IPS DF 6.9 (cell line): ENCODE measurements around the gene AMFR.
"Not testable (repeated sequence)": the region's sequence is repeated elsewhere in the genome, so short reads cannot be mapped to it uniquely, and the experiment has no call there.

Experiments used
- DNase-seq: peaks from one replicate; pipeline ENCODE4 v3.0.0-alpha.2; 2013; ENCODE audit warnings: low read depth, low spot score
- H3K27ac ChIP-seq: one replicate; pipeline ENCODE4 v1.5.1; 2013; ENCODE audit warnings: low read length, control low read depth
- H3K27me3 ChIP-seq: 2 replicates; pipeline ENCODE4 v1.6.1; 2013; ENCODE audit warnings: mild to moderate bottlenecking, low read length; ENCODE audit not compliant: control insufficient read depth, insufficient read depth
- H3K36me3 ChIP-seq: 2 replicates; pipeline ENCODE4 v1.6.1; 2013; ENCODE audit warnings: low read length; ENCODE audit not compliant: control insufficient read depth, insufficient read depth
- H3K4me1 ChIP-seq: 2 replicates; pipeline ENCODE4 v1.6.1; 2013; ENCODE audit warnings: low read length; ENCODE audit not compliant: control insufficient read depth, insufficient read depth
- H3K4me3 ChIP-seq: 2 replicates; pipeline ENCODE4 v1.5.1; 2013; ENCODE audit warnings: mild to moderate bottlenecking, low read length
- H3K9me3 ChIP-seq: 2 replicates; pipeline ENCODE4 v1.6.1; 2013; ENCODE audit warnings: low read length, inconsistent platforms; ENCODE audit not compliant: control insufficient read depth, insufficient read depth
- WGBS: extraction: QIAGEN DNeasy Blood & Tissue Kit; methylation state at CpG from one replicate; pipeline ENCODE4 v1.1.7; 2013; ENCODE audit warnings: mixed read lengths, missing lambda C conversion rate; ENCODE audit not compliant: insufficient read length, insufficient coverage; 5-methylcytosine and 5-hydroxymethylcytosine counted together

AMFR gene

DNA sequence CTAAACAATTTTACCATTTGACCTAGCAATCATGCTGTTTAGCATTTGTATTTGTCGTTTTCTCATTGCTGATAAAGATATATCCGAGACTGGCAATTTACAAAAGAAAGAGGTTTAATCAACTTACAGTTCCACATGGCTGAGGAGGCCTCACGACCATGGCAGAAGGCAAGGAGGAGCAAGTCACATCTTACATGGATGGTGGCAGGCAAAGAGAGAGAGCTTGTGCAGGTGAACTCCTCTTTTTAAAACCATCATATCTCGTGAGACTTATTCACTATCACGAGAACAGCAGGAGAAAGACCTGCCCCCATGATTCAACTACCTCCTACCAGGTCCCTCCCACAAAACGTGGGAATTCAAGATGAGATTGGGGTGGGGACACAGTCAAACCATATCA is 46.3 kb downstream of the AMFR start:
- H3K4me3 ChIP-seq, DNase-seq, H3K9me3 ChIP-seq, H3K27ac ChIP-seq, H3K36me3 ChIP-seq, H3K27me3 ChIP-seq, H3K4me1 ChIP-seq: not testable (repeated sequence)
- no CpG with 5 or more reads among the region's 6 CpGs for WGBS

DNA sequence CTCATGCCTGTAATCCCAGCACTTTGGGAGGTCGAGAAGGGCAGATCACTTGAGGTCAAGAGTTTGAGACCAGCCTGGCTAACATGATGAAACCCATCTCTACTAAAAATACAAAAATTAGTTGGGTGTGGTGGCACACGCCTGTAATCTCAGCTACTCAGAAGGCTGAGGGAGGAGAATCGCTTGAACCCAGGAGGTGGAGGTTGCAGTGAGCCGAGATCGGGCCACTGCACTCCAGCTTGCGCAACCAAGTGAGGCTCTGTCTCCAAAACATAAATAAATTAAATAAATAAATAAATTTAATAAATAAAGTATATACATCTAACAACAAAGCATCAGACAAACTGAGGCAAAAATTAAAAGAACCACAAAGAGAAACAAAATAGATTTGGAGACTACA is 49.6 kb downstream of the AMFR start:
- H3K4me3 ChIP-seq, H3K27me3 ChIP-seq, H3K36me3 ChIP-seq, DNase-seq, H3K27ac ChIP-seq, H3K9me3 ChIP-seq, H3K4me1 ChIP-seq: not testable (repeated sequence)
- WGBS = no CpG with 5 or more reads among the region's 6 CpGs

DNA sequence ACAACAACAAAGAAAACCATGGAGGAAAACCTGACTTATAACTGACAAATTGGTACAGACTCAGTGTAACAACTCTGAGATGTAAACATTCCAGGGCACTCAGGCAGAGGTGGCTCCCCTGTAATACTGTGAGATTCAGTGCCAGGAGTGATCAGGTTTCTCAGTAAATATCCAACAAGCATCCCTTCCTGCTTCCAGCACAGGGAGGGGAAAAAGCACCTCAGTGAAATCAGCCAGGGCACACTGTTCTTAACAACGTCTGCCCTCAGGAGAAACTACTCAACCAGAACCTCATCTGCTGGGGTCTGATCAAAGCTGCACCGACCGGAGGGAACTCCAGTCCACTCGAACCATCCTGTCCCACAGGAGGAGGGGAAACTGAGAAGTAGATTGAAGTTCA is 52.3 kb downstream of the AMFR start:
- no peaks in the 10 kb centered on the region for H3K27me3 ChIP-seq
- no CpG with 5 or more reads among the region's 4 CpGs for WGBS
- DNase-seq = no peak
- H3K36me3 ChIP-seq = no peaks in the 10 kb centered on the region
- H3K4me3 ChIP-seq = no peak overlapping the region
- H3K9me3 ChIP-seq = no peaks in the 10 kb centered on the region
- H3K27ac ChIP-seq = no peak overlapping the region
- no peaks in the 10 kb centered on the region for H3K4me1 ChIP-seq

DNA sequence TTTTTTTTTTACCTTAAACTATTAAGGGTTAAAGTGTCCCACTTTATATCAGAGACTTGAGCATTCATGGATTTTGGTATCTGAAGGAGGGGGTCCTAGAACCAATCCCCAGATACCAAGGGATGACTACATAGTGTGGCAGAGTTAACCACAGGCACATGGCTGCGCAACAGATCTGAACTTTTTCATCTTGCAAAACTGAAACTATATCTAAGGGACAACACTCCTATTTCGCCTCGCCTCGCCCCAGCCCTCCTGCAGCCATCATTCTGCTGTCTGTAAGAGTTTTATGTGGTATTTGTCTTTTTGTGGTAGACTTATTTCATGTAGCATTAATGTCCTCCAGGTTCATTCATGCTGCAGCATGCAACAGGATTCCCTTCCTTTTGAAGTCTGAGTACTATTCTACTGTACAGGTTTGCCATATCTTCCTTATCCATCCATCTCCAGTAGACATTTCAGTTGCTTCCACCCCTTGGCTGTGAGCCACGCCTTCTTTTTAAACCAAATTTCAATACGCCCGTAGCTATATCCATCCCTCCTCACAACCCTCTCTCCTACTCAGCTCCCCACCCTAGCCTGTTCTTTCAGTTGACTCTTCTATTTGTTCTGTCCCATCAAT is 53.2 kb downstream of the AMFR start:
- WGBS = 100% methylated on average over 2 of the region's 7 CpGs
- Histone ChIP-seq H3K4me1 (no peaks in the 10 kb centered on the region), H3K9me3 (no peaks in the 10 kb centered on the region), H3K27me3 (no peaks in the 10 kb centered on the region), H3K4me3 (no peak overlapping the region), H3K27ac (no peak overlapping the region), H3K36me3 (peaks cover 2% of the 10 kb centered on the region; the same call in 1 of the 2 replicates)
- no peak for DNase-seq

DNA sequence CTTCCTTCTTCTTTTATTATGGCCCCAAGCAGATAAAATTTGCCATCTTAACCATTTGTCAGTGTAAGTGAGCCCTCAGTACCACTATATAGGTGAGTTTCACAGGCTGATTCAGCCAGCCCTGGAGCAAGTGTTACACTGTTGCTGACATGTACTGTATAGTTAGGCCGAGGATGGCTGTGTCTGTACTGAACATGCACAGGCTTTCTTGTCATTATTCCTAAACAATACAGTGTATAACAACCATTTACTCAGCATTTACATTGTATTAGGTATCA is 53.7 kb downstream of the AMFR start:
- H3K9me3 ChIP-seq = no peaks in the 10 kb centered on the region
- peaks cover 4% of the 10 kb centered on the region; the same call in 1 of the 2 replicates for H3K36me3 ChIP-seq
- H3K27ac ChIP-seq = no peak overlapping the region
- H3K4me1 ChIP-seq = no peaks in the 10 kb centered on the region
- no peak for DNase-seq
- no CpG with 5 or more reads among the region's 1 CpG for WGBS
- no peaks in the 10 kb centered on the region for H3K27me3 ChIP-seq
- H3K4me3 ChIP-seq = no peak overlapping the region

DNA sequence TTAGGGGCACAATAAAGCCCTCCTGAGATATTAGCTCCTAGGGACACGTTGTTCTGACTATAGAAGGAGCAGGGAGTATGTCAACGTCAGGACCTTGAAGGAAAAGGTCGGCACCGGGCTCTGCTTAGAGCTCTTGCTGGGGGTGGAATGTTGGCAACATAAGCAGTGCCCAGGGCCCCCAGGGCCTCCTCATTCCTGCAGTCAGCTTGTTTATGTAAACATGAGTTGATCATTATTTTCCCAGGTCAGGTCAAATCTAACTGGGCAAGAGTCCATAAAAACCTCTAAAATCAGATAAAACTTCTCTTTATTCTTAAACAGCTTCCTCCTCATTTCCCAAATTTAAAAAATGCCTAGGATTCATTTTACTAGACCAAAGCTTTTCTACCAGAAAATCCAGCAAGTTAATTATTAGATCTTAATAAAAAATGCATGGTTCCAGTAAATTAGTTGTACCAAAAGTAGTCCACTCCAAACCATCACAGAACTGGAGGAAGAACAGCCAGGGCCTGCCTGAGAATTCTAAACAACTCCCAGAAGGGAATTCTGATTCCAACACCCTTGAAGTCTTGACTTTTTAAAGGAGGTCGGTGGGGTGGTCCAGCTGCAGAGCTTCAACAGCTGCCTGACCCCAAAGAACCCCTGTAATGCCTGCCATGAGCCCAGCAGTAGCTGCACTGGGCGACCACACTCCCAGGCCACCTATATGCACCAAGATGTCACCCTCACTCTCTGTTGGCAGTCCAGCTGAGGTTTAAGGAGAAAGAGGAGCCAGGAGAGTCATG is 54.3 kb downstream of the AMFR start:
- H3K4me1 ChIP-seq = no peaks in the 10 kb centered on the region
- WGBS = no CpG with 5 or more reads among the region's 6 CpGs
- H3K27ac ChIP-seq = no peak overlapping the region
- H3K36me3 ChIP-seq = peaks cover 4% of the 10 kb centered on the region; the same call in 1 of the 2 replicates
- no peak overlapping the region for H3K4me3 ChIP-seq
- H3K27me3 ChIP-seq = no peaks in the 10 kb centered on the region
- H3K9me3 ChIP-seq = no peaks in the 10 kb centered on the region
- DNase-seq = no peak

DNA sequence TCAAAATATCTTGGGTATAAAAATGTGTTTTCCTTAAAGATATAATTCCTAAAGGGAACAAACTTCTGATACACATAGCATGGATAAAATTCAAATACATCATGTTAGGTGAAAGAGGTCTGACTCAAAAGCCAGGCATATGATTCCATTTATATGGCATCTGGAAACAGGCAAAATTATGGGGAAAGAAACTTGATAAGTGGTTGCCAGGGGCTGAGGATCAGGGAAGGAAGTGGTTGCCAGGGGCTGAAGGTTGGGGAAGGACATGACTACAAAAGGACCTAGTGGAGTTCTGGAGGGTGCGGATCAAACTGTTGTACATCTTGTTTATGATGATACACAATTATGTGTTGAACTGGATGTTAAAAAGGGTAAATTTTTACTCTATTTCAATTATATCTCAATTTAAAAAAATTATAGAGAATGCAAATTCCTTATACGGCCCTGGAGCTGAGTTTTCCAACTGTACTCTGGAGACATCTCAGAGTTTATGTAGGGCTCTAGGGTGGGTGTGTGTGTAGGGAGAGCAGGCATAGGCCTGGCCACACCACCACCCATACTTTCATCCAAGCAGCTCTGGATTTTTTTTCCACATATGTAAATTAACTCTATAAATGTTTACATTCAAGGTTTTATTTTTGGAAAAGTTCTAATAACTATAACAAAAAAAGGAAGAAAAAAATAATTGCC is 55.0 kb downstream of the AMFR start:
- Histone ChIP-seq H3K9me3 (no peaks in the 10 kb centered on the region), H3K4me1 (no peaks in the 10 kb centered on the region), H3K27ac (no peak overlapping the region), H3K36me3 (peaks cover 4% of the 10 kb centered on the region; the same call in 1 of the 2 replicates), H3K27me3 (no peaks in the 10 kb centered on the region), H3K4me3 (no peak overlapping the region)
- no CpG with 5 or more reads among the region's 2 CpGs for WGBS
- DNase-seq = no peak

DNA sequence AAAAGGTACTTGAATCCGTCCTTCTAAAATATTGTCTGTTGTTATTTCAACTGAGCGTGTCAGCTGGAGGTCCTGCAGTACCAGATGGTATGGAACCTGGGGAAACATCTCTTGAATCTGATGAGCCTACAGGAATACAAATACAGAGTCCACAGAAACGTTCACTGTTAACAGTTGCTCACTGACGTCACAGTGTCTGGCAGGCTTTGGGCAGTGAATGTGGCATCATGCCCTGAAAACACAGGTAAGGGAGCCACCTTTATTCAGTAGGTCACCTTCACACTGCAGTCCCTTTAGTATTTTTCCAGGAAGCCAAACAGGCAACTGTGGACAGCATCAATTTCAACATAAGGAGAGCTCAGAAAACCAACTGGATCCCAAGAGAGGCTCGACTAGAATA is 56.1 kb downstream of the AMFR start:
- no peaks in the 10 kb centered on the region for H3K27me3 ChIP-seq
- no peak overlapping the region for H3K4me3 ChIP-seq
- WGBS = no CpG with 5 or more reads among the region's 5 CpGs
- DNase-seq = no peak
- no peak overlapping the region for H3K27ac ChIP-seq
- peaks cover 4% of the 10 kb centered on the region; the same call in 1 of the 2 replicates for H3K36me3 ChIP-seq
- H3K9me3 ChIP-seq = no peaks in the 10 kb centered on the region
- H3K4me1 ChIP-seq = no peaks in the 10 kb centered on the region

DNA sequence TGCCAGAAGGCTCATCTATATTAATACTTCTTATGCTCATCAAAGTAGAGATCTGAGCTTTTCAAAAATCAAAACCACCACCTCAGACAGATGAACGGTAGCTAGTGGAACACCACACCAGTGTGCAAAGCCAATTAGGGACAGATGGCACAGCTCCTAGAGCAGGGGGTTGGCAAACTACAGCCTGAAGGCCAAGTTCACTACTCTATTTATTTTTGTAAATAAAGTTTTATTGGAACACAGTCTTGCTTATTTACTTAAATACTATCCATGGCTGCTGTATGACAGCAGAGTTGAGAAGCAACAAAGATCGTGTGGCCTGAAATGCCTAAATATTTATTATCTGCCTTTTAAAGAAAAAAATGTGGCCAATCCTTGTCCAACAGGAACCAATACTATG is 56.8 kb downstream of the AMFR start:
- Histone ChIP-seq H3K9me3 (no peaks in the 10 kb centered on the region), H3K27ac (no peak overlapping the region), H3K4me1 (no peaks in the 10 kb centered on the region), H3K36me3 (peaks cover 4% of the 10 kb centered on the region; the same call in 1 of the 2 replicates), H3K4me3 (no peak overlapping the region), H3K27me3 (no peaks in the 10 kb centered on the region)
- WGBS = no CpG with 5 or more reads among the region's 2 CpGs
- no peak for DNase-seq

DNA sequence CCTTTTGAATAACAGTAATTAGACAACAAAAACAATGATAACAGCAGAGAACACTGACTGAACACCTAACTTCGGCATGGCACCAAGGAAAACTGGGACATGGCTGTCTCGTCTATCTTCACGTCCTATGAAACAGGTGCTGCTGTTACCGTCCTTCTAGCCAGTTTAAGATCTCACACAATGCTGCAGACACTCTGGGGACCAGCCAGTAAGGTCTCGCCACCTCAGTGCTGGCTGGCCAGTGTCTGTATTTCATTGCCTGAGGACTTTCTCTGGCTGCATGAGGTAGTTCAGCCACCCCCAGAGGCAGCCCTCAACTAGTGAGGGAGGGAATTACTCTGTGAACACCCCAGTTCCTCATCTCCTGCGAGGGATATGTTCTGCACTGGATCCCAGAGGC is 57.6 kb downstream of the AMFR start:
- Histone ChIP-seq H3K4me1 (no peaks in the 10 kb centered on the region), H3K27ac (no peak overlapping the region), H3K4me3 (no peak overlapping the region), H3K27me3 (no peaks in the 10 kb centered on the region), H3K36me3 (peaks cover 7% of the 10 kb centered on the region), H3K9me3 (no peaks in the 10 kb centered on the region)
- no peak for DNase-seq
- WGBS = no CpG with 5 or more reads among the region's 6 CpGs
